Activated CD8-positive, alpha-beta memory T cell treated with anti-CD3 and anti-CD28 coated beads for 48 hours (primary cell): ENCODE data around the gene DOK3.

Experiments used
- DNase-seq, 3 experiments: peaks; one replicate each; pipeline ENCODE4 v3.0.0-alpha.2; 2020; ENCODE audit warnings: low read depth in 2 of 3, low spot score in 2 of 3

DOK3 gene

GRCh38 chr5:177513500-177513899, 3.9 kb upstream of the DOK3 start:
- no peak for DNase-seq

- no peak for DNase-seq
Measured at GRCh38 chr5:177512736-177513380, 3.2 kb upstream of the DOK3 start.

GRCh38 chr5:177511796-177512675, 2.4 kb upstream of the DOK3 start:
- no peak for DNase-seq

- DNase-seq = no peak
Measured at GRCh38 chr5:177511181-177511580, 1.6 kb upstream of the DOK3 start.

- DNase-seq = no peak
Measured at GRCh38 chr5:177510567-177511053, 984 bp upstream of the DOK3 start.

GRCh38 chr5:177509991-177510566, 453 bp upstream of the DOK3 start:
- no peak for DNase-seq

- DNase-seq = no peak
Measured at GRCh38 chr5:177508837-177509236, 789 bp downstream of the DOK3 start.

GRCh38 chr5:177508221-177508611, 1.4 kb downstream of the DOK3 start:
- no peak for DNase-seq

- no peak for DNase-seq
Measured at GRCh38 chr5:177507596-177508220, 1.9 kb downstream of the DOK3 start.

GRCh38 chr5:177507165-177507564, 2.5 kb downstream of the DOK3 start:
- DNase-seq = no peak

- DNase-seq = no peak
Measured at GRCh38 chr5:177505075-177505474, 4.6 kb downstream of the DOK3 start.

GRCh38 chr5:177504086-177505056, 5.3 kb downstream of the DOK3 start:
- no peak for DNase-seq

- DNase-seq = no peak
Measured at GRCh38 chr5:177503351-177504085, 6.1 kb downstream of the DOK3 start.

- DNase-seq = no peak
Measured at GRCh38 chr5:177502886-177503285, 6.7 kb downstream of the DOK3 start.

GRCh38 chr5:177501874-177502678, 7.5 kb downstream of the DOK3 start:
- no peak for DNase-seq

GRCh38 chr5:177500685-177501522, 8.7 kb downstream of the DOK3 start:
- DNase-seq = peak; percentile 59 to 88 (median 85)

- DNase-seq = no peak
Measured at GRCh38 chr5:177499842-177500241, 9.8 kb downstream of the DOK3 start.
